Renal pelvis (tissue), 4 donors: ENCODE measurements around the gene FXYD5. TPM values are rescaled to one million over a fixed set of nuclear protein-coding genes. Genes with fewer than 3 reads are reported as not detected.
"Not testable (repeated sequence)": the region's sequence is repeated elsewhere in the genome, so short reads cannot be mapped to it uniquely, and the experiment has no call there.

Experiments
- DNase-seq: peaks from one replicate; pipeline ENCODE4 v3.0.0-alpha.2; 2013
- polyA plus RNA-seq, 3 donors: library from polyadenylated mRNA; unstranded; fragments of 120-200 nt; gene quantifications; one replicate each; pipeline ENCODE4 v1.2.1, GENCODE V29; 2013; ENCODE audit not compliant: insufficient read length in 3 of 3

FXYD5 gene
- polyA plus RNA-seq, 3 donors: 21.7 to 26.8 (median 23.0) TPM

- DNase-seq: no peak
Measured at GRCh38 chr19:35174226-35174625, 19.7 kb downstream of the FXYD5 start.

- DNase-seq: no peak
Measured at GRCh38 chr19:35176181-35176570, 21.6 kb downstream of the FXYD5 start.

- no peak for DNase-seq
Measured at GRCh38 chr19:35177377-35178274, 23.1 kb downstream of the FXYD5 start.

- no peak for DNase-seq
Measured at GRCh38 chr19:35178701-35179100, 24.2 kb downstream of the FXYD5 start.

- DNase-seq: no peak
Measured at GRCh38 chr19:35179830-35180229, 25.3 kb downstream of the FXYD5 start.

GRCh38 chr19:35181387-35181786, 26.9 kb downstream of the FXYD5 start:
- no peak for DNase-seq

GRCh38 chr19:35184267-35184666, 29.7 kb downstream of the FXYD5 start:
- DNase-seq: no peak

GRCh38 chr19:35184884-35185283, 30.3 kb downstream of the FXYD5 start:
- DNase-seq: no peak

GRCh38 chr19:35194012-35194984, 39.8 kb downstream of the FXYD5 start:
- DNase-seq: no peak

- no peak for DNase-seq
Measured at GRCh38 chr19:35195830-35196229, 41.3 kb downstream of the FXYD5 start.

GRCh38 chr19:35196861-35197260, 42.3 kb downstream of the FXYD5 start:
- not testable (repeated sequence) for DNase-seq

- no peak for DNase-seq
Measured at GRCh38 chr19:35199481-35199880, 44.9 kb downstream of the FXYD5 start.

- no peak for DNase-seq
Measured at GRCh38 chr19:35202722-35203688, 48.5 kb downstream of the FXYD5 start.

- DNase-seq: no peak
Measured at GRCh38 chr19:35204799-35205732, 50.5 kb downstream of the FXYD5 start.

GRCh38 chr19:35205733-35206323, 51.3 kb downstream of the FXYD5 start:
- DNase-seq: no peak

GRCh38 chr19:35206379-35206778, 51.8 kb downstream of the FXYD5 start:
- DNase-seq: no peak

GRCh38 chr19:35206855-35207254, 52.3 kb downstream of the FXYD5 start:
- no peak for DNase-seq

- DNase-seq: no peak
Measured at GRCh38 chr19:35207391-35207871, 52.9 kb downstream of the FXYD5 start.

GRCh38 chr19:35208121-35208520, 53.6 kb downstream of the FXYD5 start:
- no peak for DNase-seq

- DNase-seq: no peak
Measured at GRCh38 chr19:35209646-35210045, 55.1 kb downstream of the FXYD5 start.
